ENCODE measurements around the gene SND1.

SND1 gene

DNA sequence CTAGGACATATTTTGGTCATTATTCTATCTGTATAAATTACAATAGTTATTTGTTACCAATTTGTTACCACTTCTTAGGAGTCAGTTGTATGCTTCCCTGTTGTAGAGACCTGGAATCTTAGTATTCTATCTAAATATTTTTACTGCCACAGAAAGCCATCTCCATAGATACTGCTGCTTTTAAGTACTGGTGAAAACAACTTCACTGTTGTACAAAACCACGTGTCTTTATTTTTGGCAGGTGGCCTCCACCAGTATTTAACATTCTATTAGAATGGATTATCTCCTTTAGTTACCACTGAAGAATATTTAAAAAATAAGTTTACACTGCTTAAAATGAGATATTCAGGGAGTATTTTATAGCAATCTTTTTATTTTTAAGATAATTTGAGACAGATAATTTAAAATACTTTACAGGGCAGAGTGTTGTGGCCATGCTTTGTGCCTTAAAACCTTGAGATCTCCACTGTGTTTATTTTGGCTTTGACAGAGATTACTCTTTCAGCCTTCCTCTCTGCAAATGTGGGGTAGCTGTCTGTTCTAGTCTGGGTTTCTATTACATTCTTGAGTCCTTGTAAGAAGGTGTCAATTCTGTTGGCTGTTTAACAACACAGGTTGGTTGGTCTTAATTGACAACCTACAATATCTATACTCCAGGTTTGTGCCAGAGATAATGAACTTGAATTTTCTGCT is 193.7 kb downstream of the SND1 start:
- TF ChIP-seq, protein P1, sequence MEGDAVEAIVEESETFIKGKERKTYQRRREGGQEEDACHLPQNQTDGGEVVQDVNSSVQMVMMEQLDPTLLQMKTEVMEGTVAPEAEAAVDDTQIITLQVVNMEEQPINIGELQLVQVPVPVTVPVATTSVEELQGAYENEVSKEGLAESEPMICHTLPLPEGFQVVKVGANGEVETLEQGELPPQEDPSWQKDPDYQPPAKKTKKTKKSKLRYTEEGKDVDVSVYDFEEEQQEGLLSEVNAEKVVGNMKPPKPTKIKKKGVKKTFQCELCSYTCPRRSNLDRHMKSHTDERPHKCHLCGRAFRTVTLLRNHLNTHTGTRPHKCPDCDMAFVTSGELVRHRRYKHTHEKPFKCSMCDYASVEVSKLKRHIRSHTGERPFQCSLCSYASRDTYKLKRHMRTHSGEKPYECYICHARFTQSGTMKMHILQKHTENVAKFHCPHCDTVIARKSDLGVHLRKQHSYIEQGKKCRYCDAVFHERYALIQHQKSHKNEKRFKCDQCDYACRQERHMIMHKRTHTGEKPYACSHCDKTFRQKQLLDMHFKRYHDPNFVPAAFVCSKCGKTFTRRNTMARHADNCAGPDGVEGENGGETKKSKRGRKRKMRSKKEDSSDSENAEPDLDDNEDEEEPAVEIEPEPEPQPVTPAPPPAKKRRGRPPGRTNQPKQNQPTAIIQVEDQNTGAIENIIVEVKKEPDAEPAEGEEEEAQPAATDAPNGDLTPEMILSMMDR (IDR thresholded peaks at IDR 0.05; ENCODE audit: low read depth, low read length, missing control alignments): no peak
- DNase-seq (ENCODE audit: extremely low read depth, low read depth): no peak
- no peak overlapping the region for H3K4me3 ChIP-seq (replicated peaks; ENCODE audit: low read depth, low read length)

DNA sequence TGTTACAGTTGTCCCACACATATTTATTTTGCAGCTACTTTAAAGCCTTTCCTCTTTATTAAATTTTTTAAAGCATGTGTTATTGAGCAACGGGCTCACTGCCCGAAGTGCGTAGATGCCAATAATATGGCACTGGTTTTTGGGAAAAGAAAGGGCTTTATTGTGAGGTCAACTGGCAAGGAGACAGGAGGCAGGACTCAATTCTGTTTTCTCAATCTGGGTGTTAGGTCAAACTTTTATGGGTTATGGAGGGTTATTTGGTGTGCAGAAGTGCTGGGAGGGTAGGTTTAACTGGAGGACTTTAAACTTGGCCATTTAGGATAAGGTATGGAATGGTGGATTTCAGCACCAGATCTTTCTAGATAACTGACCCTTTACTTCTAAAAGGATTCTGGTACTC is 195.6 kb downstream of the SND1 start:
- TF ChIP-seq, protein P1 (IDR thresholded peaks at IDR 0.05; ENCODE audit: low read depth, low read length, missing control alignments): no peak
- DNase-seq (ENCODE audit: extremely low read depth, low read depth): no peak
- no peak overlapping the region for H3K4me3 ChIP-seq (replicated peaks; ENCODE audit: low read depth, low read length)

DNA sequence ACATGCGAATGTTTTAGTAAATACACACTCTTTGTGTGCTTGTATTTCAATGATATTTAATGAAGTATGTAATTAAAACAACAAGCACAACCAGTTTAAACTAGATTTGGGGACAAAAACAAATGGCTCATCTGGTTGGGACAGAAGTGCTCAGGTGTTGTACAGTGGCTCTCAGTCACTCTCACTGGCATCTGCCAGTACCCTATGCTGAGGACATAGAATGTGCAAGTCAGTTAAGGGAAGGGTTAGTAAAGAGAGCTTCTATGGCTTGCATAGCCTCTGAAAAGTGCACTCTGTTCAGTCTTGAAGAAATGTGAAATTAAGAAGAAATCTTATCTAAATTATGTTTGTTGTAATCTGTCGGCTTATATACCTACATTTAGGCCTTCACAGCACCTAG is 196.2 kb downstream of the SND1 start:
- no peak for DNase-seq (ENCODE audit: extremely low read depth, low read depth)
- TF ChIP-seq, protein P1 (IDR thresholded peaks at IDR 0.05; ENCODE audit: low read depth, low read length, missing control alignments): no peak
- no peak overlapping the region for H3K4me3 ChIP-seq (replicated peaks; ENCODE audit: low read depth, low read length)

DNA sequence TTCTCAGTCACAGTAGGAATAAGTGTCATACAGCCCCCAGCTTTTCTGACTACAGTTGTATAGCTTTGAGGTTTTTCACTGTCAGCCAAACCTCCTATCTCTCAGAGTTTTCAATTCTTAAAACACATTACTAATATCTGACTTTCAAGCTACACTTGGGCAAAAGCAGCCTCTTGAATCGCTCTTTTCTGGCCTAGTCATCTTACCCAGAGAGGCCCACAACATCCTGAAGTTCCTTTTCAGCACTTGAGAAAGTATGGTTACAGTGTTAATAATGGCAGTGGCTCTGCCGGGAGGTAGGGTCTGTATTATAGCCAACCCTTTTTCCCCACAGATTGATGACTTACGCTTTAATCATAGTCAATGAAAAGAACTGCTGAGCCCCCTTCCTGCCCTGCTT is 198.2 kb downstream of the SND1 start:
- TF ChIP-seq, protein P1 (IDR thresholded peaks at IDR 0.05; ENCODE audit: low read depth, low read length, missing control alignments): no peak
- H3K4me3 ChIP-seq (replicated peaks; ENCODE audit: low read depth, low read length): no peak overlapping the region
- DNase-seq (ENCODE audit: extremely low read depth, low read depth): no peak

DNA sequence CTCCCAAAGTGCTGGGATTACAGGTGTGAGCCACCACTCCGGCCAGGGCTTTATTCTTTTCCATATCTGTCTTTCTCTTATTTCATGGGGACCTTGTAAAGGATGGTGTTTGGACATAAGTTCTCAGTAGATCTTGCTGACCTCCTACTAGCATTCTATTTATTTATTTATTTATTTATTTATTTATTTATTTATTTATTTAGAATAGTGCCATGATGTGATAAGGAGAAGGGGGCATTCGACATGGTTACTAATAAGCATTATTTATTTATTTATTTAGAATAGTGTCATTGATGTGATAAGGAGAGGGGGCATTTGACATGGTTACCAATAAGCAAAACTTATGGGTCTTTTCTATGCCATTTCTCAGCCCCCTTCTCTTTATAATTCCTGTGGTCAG is 202.4 kb downstream of the SND1 start:
- TF ChIP-seq, protein P1 (IDR thresholded peaks at IDR 0.05; ENCODE audit: low read depth, low read length, missing control alignments): no peak
- no peak for DNase-seq (ENCODE audit: extremely low read depth, low read depth)
- H3K4me3 ChIP-seq (replicated peaks; ENCODE audit: low read depth, low read length): no peak overlapping the region

DNA sequence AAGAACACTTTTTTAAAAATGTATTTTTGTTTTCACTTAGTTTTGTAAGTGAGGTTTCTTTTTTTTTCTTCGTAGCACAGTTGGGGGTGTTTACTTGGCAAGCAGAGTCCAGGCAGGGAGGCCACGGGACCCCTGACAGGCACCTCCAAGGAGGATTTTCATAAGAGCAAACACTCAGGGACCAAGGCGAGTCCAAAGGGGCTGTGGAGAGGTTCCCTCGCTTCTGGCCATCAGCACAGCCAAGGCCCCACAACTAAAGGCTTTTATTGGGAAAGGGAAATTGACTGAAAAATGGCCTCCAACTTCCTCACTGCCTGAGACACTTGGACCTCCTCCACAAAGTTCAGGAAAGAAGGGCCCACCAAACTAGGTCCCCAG is 205.5 kb downstream of the SND1 start:
- no peak overlapping the region for H3K4me3 ChIP-seq (replicated peaks; ENCODE audit: low read depth, low read length)
- TF ChIP-seq, protein P1 (IDR thresholded peaks at IDR 0.05; ENCODE audit: low read depth, low read length, missing control alignments): no peak
- DNase-seq (ENCODE audit: extremely low read depth, low read depth): no peak
